GM21390 (cell line): ENCODE measurements around the gene MRPL53.
"Not testable (repeated sequence)": the region's sequence is repeated elsewhere in the genome, so short reads cannot be mapped to it uniquely, and the experiment has no call there.

ENCODE experiments used
- ATAC-seq: cut with Tn5 transposase; IDR thresholded peaks from one replicate; pipeline ENCODE4 v1.9.1; 2021; ENCODE audit not compliant: unreplicated experiment

MRPL53 gene

GRCh38 chr2:74482801-74483674, 10.6 kb upstream of the MRPL53 start, which contains the start of the genes CCDC142 and TTC31:
CCDC142 (minus strand) TSS chr2:74482998; CDS start chr2:74482837, 161 bp downstream.
TTC31 (plus strand) TSS chr2:74483081; CDS start chr2:74483096, 15 bp downstream.
- ATAC-seq, result peak; percentile 88

- peak; percentile 39 for ATAC-seq
Measured at GRCh38 chr2:74481961-74482800, 9.7 kb upstream of the MRPL53 start.

- no peak for ATAC-seq
Measured at GRCh38 chr2:74481431-74481830, 9.0 kb upstream of the MRPL53 start.

DNA sequence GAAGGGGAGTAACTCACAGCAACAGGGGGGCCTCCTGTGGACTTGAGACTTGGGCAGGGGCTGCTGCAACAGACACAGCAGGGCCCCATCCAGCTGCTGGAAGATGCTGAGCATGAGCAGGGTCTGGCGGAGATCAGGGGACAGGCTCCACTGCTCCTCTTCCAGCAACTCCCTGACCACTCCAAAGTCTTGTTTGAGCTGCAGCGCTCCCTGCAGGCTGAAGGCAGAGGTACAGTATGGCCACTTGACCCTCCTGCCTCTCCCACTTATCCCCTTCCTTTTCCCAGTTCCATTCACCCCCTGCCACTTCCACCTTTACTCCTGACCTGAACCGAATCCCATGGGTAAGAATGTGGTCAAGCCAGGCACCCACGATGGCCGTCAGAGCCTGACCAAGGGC, 2.4 kb upstream of the MRPL53 start:
- no peak for ATAC-seq

- no peak for ATAC-seq
Measured at GRCh38 chr2:74474481-74474880, 2.0 kb upstream of the MRPL53 start.

DNA sequence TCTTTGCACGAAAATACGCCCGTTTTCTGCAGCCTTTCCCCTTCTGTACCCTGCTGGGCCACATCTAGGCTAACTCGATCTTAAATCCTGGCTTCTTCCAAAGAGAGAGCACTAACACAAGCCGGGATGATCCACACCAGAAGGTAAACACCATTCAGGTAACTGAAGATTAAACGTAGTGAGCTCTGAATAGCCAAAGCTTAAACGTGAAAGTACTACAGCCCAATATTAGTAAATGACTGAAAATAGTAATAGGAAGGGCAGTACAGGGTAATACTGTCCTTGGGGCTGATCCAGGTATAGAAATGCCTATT, 422 bp upstream of the MRPL53 start:
- ATAC-seq, result no peak

DNA sequence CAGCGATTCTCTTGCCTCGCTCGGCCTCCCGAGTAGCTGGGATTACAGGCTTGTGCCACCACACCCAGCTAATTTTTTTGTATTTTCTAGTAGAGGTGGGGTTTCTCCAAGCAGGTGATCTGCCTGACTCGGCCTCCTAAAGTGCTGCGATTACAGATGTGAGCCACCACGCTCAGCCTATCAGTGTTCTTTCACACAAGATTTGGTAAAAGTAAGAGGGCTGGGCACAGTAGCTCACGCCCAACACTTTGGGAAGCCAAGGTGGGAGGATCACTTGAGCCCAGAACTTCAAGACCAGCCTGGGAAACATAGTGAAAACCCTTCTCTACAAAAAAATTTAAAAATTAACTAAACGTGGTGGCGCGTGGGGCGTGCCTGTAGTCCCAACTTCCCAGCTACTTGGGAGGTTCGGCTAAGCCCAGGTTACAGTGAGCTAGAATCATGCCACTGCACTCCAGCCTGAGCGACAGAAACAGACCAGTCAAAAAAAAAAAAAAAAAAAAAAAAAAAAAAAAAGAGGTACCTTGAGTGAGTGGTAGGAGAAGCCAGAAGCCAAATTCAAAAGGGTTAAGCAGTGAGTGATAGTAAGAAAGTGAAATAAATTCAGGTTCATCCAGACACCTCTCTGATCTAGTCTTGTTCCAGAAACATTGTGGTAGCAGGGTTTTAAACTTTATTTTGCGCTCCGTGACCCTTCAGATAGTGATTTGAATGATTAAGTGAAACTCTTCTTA, 981 bp downstream of the MRPL53 start:
- no peak for ATAC-seq

GRCh38 chr2:74470742-74471141, 1.7 kb downstream of the MRPL53 start:
- not testable (repeated sequence) for ATAC-seq

GRCh38 chr2:74464406-74464805, 8.1 kb downstream of the MRPL53 start:
- ATAC-seq, result peak; percentile 6

- ATAC-seq, result no peak
Measured at GRCh38 chr2:74462786-74463105, 9.7 kb downstream of the MRPL53 start.

DNA sequence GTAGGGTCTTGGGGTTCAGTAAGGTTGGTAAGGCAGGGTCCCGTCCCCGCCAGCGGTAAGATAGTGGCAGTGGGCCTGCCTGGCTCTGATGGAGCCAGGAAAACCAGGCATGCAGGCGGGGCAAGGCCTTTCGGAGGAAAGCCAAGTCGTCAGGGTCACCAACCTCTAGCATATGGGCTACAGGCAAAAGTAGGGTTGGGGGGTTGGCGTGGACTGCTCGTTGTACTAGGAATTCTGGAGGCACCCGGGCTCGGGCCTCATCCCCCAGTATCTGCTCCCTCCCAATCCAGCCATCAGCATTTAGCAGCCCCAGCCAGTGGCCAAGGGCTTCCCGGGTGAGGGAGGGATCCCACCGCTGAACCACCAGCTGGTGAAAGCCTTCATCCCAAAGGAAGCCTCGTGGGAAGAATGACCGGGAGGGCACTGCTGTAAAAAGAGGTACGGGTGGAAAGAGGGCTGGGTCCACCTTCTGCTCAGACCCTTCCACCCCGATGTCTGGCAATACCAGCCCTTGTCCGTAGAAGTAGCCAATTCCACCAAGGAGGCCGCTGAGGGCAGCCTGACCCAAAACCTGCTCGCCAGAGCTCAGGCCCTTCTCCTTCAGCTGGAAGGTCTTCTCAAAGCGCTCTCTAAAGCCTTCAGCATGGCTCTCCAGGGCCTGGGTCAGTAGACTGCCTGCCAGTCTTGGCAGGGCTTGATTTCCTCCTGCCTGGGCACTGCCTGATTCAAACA, 10.3 kb downstream of the MRPL53 start:
- ATAC-seq, result no peak

- no peak for ATAC-seq
Measured at GRCh38 chr2:74461187-74462053, 11.1 kb downstream of the MRPL53 start.

DNA sequence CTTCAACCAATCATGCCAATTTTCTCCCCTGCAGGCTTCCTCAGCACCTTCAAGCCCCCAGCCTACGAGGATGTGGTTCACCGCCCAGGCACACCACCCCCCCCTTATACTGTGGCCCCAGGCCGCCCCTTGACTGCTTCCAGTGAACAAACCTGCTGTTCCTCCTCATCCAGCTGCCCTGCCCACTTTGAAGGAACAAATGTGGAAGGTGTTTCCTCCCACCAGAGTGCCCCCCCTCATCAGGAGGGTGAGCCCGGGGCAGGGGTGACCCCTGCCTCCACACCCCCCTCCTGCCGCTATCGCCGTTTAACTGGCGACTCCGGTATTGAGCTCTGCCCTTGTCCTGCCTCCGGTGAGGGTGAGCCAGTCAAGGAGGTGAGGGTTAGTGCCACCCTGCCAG, 12.3 kb downstream of the MRPL53 start:
- not testable (repeated sequence) for ATAC-seq

DNA sequence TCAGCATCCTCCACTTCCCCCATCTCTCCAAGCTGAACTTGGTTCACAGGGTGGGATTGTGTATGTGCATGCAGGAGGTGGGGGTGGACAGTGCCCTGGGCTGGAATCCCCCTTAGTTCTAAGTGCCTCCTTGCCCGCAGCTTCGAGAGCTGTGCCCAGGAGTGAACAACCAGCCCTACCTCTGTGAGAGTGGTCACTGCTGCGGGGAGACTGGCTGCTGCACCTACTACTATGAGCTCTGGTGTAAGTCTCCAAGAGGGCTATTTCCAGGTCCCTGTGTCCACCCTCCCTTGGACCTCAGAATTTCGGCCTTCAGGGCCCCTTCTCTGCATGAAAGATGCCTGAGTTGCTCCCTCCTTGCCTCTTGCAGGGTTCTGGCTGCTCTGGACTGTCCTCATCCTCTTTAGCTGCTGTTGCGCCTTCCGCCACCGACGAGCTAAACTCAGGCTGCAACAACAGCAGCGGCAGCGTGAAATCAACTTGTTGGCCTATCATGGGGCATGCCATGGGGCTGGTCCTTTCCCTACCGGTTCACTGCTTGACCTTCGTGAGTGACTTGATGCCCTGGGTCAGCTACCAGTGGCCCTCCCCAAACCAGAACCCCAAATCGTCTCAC, 12.9 kb downstream of the MRPL53 start:
- not testable (repeated sequence) for ATAC-seq

DNA sequence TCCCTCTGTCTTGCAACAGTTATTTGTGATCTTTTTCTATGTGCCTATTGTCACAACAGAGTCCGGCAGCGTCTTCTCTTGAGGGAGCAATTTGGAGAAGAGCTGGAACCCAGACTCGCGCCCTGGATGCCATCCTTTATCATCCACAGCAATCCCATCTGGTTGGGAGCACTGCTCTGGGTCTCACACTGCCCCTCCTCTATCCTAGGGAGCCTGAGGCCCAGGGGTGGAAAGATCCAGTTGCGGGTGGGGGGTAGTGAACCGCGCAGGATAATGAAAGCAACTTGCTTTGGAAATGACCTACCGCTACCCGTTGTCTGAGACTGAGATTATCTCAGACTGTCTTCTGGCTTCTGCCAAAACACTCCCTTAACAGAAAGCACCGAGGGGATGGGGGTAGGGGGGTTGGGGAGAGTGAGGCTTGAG, 13.5 kb downstream of the MRPL53 start:
- no peak for ATAC-seq

DNA sequence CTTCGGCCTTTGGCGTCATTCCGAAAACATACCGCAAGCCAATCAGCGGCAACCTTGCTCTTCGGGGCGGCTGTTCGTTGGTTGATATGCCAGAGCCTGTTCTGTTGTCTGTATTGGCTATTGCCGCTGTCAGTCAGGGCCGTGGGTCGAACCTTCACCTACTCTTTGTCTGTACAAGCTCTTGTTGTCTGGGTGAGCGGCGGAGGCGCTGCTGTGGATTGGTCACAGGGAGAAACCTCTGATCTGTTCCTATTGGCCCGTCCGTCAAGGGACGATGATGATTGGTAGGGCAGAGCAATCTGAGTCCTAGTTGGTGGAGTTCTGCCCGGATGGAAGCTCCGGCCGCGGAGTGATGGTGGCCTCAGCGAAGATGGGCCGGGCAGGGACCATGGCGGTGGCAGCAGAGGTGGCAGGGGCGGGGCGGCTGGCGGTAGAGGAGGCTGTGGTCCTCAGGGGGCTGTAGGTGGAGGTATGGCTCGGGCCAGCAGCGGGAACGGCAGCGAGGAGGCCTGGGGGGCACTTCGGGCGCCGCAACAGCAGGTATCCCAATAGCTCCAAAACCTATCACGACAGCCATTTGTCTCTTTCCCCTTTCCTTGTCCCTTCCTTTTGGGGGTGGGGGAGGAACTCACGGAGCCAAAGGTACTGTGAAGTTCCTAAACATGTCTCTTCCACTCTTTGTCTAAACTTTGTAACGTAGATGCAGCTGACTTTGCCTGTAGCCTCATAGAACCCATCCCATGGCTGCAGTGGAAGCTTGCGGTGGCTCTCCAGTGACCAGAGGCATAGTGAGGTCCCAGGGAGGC, 14.1 kb downstream of the MRPL53 start, which contains the start of gene WBP1:
WBP1 (plus strand) TSS at position 307 of the 806 bp plus-strand sequence; CDS start at position 472, 165 bp downstream.
- ATAC-seq, result peak; percentile 84

GRCh38 chr2:74457549-74458131, 14.8 kb downstream of the MRPL53 start:
- peak; percentile 31 for ATAC-seq

GRCh38 chr2:74457129-74457548, 15.3 kb downstream of the MRPL53 start:
- no peak for ATAC-seq
